Activated T-helper 2 cell treated with anti-CD3 and anti-CD28 coated beads, Interferon-gamma antibody, Interleukin-2, Interleukin-4, amounts not matched to agents 10 μg/mL and 5 μg/mL and 100 μg/mL, durations not matched to agents 14 hours and 24 hours and 36 hours (primary cell): ENCODE results near the gene LCE7A. TPM values are rescaled to one million over a fixed set of nuclear protein-coding genes. Genes with fewer than 3 reads are reported as not detected.

Experiments used
- DNase-seq: peaks from one replicate; pipeline ENCODE4 v3.0.0; 2021; ENCODE audit warnings: low spot score
- H3K27ac Mint-ChIP-seq: one replicate; pipeline ENCODE4 v1.8.0; 2021; ENCODE audit warnings: mixed read lengths
- H3K27me3 Mint-ChIP-seq: one replicate; pipeline ENCODE4 v1.8.0; 2021; ENCODE audit warnings: low read depth, mixed read lengths
- H3K36me3 Mint-ChIP-seq: one replicate; pipeline ENCODE4 v1.8.0; 2021; ENCODE audit warnings: low read depth, mixed read lengths
- H3K4me1 Mint-ChIP-seq: one replicate; pipeline ENCODE4 v1.8.0; 2021; ENCODE audit warnings: low read depth, mixed read lengths
- H3K4me3 Mint-ChIP-seq: one replicate; pipeline ENCODE4 v1.8.0; 2021; ENCODE audit warnings: low read depth, mild to moderate bottlenecking, moderate library complexity, mixed read lengths
- H3K9me3 Mint-ChIP-seq: one replicate; pipeline ENCODE4 v1.8.0; 2021; ENCODE audit warnings: mixed read lengths
- intact Hi-C: fragments of 100-400 bp; cut with micrococcal nuclease; formaldehyde crosslinking; loops from one replicate; pipeline ENCODE4 v1.15.1; 2023
- total RNA-seq: library from RNA; stranded (reverse); gene quantifications from 2 replicates; pipeline ENCODE4 v1.2.3, GENCODE V29; 2022

LCE7A gene
- total RNA-seq, result not detected in 2 replicates

GRCh38 chr1:152859696-152860095 is at the start of gene LCE7A:
LCE7A (plus strand) TSS chr1:152859996; CDS start chr1:152860698, 702 bp downstream.
- H3K9me3 Mint-ChIP-seq, result no peaks in the 10 kb centered on the region
- H3K4me1 Mint-ChIP-seq, result no peaks in the 10 kb centered on the region
- H3K27me3 Mint-ChIP-seq, result no peaks in the 10 kb centered on the region
- H3K36me3 Mint-ChIP-seq, result no peaks in the 10 kb centered on the region
- no peak for DNase-seq
- H3K4me3 Mint-ChIP-seq, result no peak within 1 kb of the TSS
- intact Hi-C loops, result no loop called here
- H3K27ac Mint-ChIP-seq, result no peak within 1 kb of the TSS

- Mint-ChIP-seq H3K4me3 (no peak overlapping the region), H3K4me1 (no peaks in the 10 kb centered on the region), H3K9me3 (no peaks in the 10 kb centered on the region), H3K27me3 (no peaks in the 10 kb centered on the region), H3K36me3 (no peaks in the 10 kb centered on the region), H3K27ac (no peak overlapping the region)
- intact Hi-C loops, result no loop called here
- no peak for DNase-seq
Measured at GRCh38 chr1:152811050-152811449, 48.7 kb upstream of the LCE7A start.

GRCh38 chr1:152811671-152812070 is 48.1 kb upstream of the LCE7A start, which contains the start of gene LCE1B:
LCE1B (plus strand) TSS chr1:152811971; CDS start chr1:152812447, 476 bp downstream.
- Mint-ChIP-seq H3K36me3 (no peaks in the 10 kb centered on the region), H3K9me3 (no peaks in the 10 kb centered on the region), H3K4me3 (no peak within 1 kb of the TSS), H3K27me3 (no peaks in the 10 kb centered on the region), H3K4me1 (no peaks in the 10 kb centered on the region), H3K27ac (no peak within 1 kb of the TSS)
- intact Hi-C loops, result no loop called here
- DNase-seq, result no peak

- no peaks in the 10 kb centered on the region for H3K36me3 Mint-ChIP-seq
- no peak overlapping the region for H3K27ac Mint-ChIP-seq
- no peak for DNase-seq
- peaks cover 3% of the 10 kb centered on the region for H3K27me3 Mint-ChIP-seq
- no peaks in the 10 kb centered on the region for H3K9me3 Mint-ChIP-seq
- intact Hi-C loops, result no loop called here
- no peak overlapping the region for H3K4me3 Mint-ChIP-seq
- H3K4me1 Mint-ChIP-seq, result no peaks in the 10 kb centered on the region
Measured at GRCh38 chr1:152817309-152817708, 42.5 kb upstream of the LCE7A start.

- Mint-ChIP-seq H3K9me3 (no peaks in the 10 kb centered on the region), H3K27me3 (peaks cover 3% of the 10 kb centered on the region), H3K36me3 (no peaks in the 10 kb centered on the region), H3K27ac (no peak overlapping the region), H3K4me1 (no peaks in the 10 kb centered on the region), H3K4me3 (no peak overlapping the region)
- no peak for DNase-seq
- intact Hi-C loops, result no loop called here
Measured at GRCh38 chr1:152823294-152823693, 36.5 kb upstream of the LCE7A start.

GRCh38 chr1:152824964-152825363 is 34.8 kb upstream of the LCE7A start:
- Mint-ChIP-seq H3K27ac (no peak overlapping the region), H3K27me3 (no peaks in the 10 kb centered on the region), H3K4me1 (no peaks in the 10 kb centered on the region), H3K36me3 (no peaks in the 10 kb centered on the region), H3K4me3 (no peak overlapping the region), H3K9me3 (no peaks in the 10 kb centered on the region)
- intact Hi-C loops, result no loop called here
- DNase-seq, result no peak

- Mint-ChIP-seq H3K36me3 (no peaks in the 10 kb centered on the region), H3K27me3 (no peaks in the 10 kb centered on the region), H3K4me3 (no peak within 1 kb of the TSS), H3K4me1 (no peaks in the 10 kb centered on the region), H3K27ac (no peak within 1 kb of the TSS), H3K9me3 (no peaks in the 10 kb centered on the region)
- intact Hi-C loops, result no loop called here
- DNase-seq, result no peak
Measured at GRCh38 chr1:152827173-152827572, 32.6 kb upstream of the LCE7A start, which contains the start of gene LCE1A. LCE1A (plus strand) TSS chr1:152827473; CDS start chr1:152827473, 0 bp downstream.

- Mint-ChIP-seq H3K4me1 (no peaks in the 10 kb centered on the region), H3K36me3 (no peaks in the 10 kb centered on the region), H3K27me3 (no peaks in the 10 kb centered on the region), H3K27ac (no peak overlapping the region), H3K9me3 (no peaks in the 10 kb centered on the region), H3K4me3 (no peak overlapping the region)
- intact Hi-C loops, result no loop called here
- DNase-seq, result no peak
Measured at GRCh38 chr1:152836870-152837269, 22.9 kb upstream of the LCE7A start.

GRCh38 chr1:152842556-152842955 is 17.2 kb upstream of the LCE7A start, which contains the start of gene LCE6A:
LCE6A (plus strand) TSS chr1:152842856; CDS start chr1:152843521, 665 bp downstream.
- no peak for DNase-seq
- H3K4me3 Mint-ChIP-seq, result no peak within 1 kb of the TSS
- no peak within 1 kb of the TSS for H3K27ac Mint-ChIP-seq
- H3K27me3 Mint-ChIP-seq, result no peaks in the 10 kb centered on the region
- H3K9me3 Mint-ChIP-seq, result no peaks in the 10 kb centered on the region
- H3K36me3 Mint-ChIP-seq, result no peaks in the 10 kb centered on the region
- intact Hi-C loops, result no loop called here
- no peaks in the 10 kb centered on the region for H3K4me1 Mint-ChIP-seq

- no peak for DNase-seq
- no peaks in the 10 kb centered on the region for H3K4me1 Mint-ChIP-seq
- no peaks in the 10 kb centered on the region for H3K27me3 Mint-ChIP-seq
- no peaks in the 10 kb centered on the region for H3K9me3 Mint-ChIP-seq
- intact Hi-C loops, result no loop called here
- H3K27ac Mint-ChIP-seq, result no peak overlapping the region
- no peaks in the 10 kb centered on the region for H3K36me3 Mint-ChIP-seq
- no peak overlapping the region for H3K4me3 Mint-ChIP-seq
Measured at GRCh38 chr1:152855661-152856060, 4.1 kb upstream of the LCE7A start.

GRCh38 chr1:152858062-152858461 is 1.7 kb upstream of the LCE7A start:
- Mint-ChIP-seq H3K4me1 (no peaks in the 10 kb centered on the region), H3K4me3 (no peak overlapping the region)

GRCh38 chr1:152860129-152860528 is 333 bp downstream of the LCE7A start:
- intact Hi-C loops, result no loop called here
- Mint-ChIP-seq H3K9me3 (no peaks in the 10 kb centered on the region), H3K4me1 (no peaks in the 10 kb centered on the region), H3K27me3 (no peaks in the 10 kb centered on the region), H3K36me3 (no peaks in the 10 kb centered on the region), H3K4me3 (no peak overlapping the region), H3K27ac (no peak overlapping the region)
- DNase-seq, result no peak

More at GRCh38 chr1:152858062-152858461, 1.7 kb upstream of the LCE7A start:
- no peaks in the 10 kb centered on the region for H3K36me3 Mint-ChIP-seq
- H3K27me3 Mint-ChIP-seq, result no peaks in the 10 kb centered on the region
- no peak overlapping the region for H3K27ac Mint-ChIP-seq
- intact Hi-C loops, result no loop called here
- DNase-seq, result no peak
- H3K9me3 Mint-ChIP-seq, result no peaks in the 10 kb centered on the region

GRCh38 chr1:152861374-152861773 is 1.6 kb downstream of the LCE7A start:
- no peaks in the 10 kb centered on the region for H3K36me3 Mint-ChIP-seq
- no peak overlapping the region for H3K4me3 Mint-ChIP-seq
- no peak overlapping the region for H3K27ac Mint-ChIP-seq
- no peaks in the 10 kb centered on the region for H3K27me3 Mint-ChIP-seq
- DNase-seq, result no peak
- intact Hi-C loops, result no loop called here
- no peaks in the 10 kb centered on the region for H3K4me1 Mint-ChIP-seq
- no peaks in the 10 kb centered on the region for H3K9me3 Mint-ChIP-seq

- Mint-ChIP-seq H3K4me3 (no peak overlapping the region), H3K36me3 (no peaks in the 10 kb centered on the region), H3K27me3 (no peaks in the 10 kb centered on the region), H3K27ac (no peak overlapping the region), H3K9me3 (no peaks in the 10 kb centered on the region), H3K4me1 (no peaks in the 10 kb centered on the region)
- DNase-seq, result no peak
- intact Hi-C loops, result no loop called here
Measured at GRCh38 chr1:152864443-152864842, 4.6 kb downstream of the LCE7A start.
